Ishikawa (cell line): ENCODE data around the gene CES4A.

Experiments
- CEBPB ChIP-seq: IDR thresholded peaks from 2 replicates; pipeline ENCODE4 v1.6.1; 2012
- CREB1 ChIP-seq: IDR thresholded peaks from 2 replicates; pipeline ENCODE4 v1.6.1; 2012; ENCODE audit warnings: low read depth
- EGR1 ChIP-seq: IDR thresholded peaks from 2 replicates; pipeline ENCODE4 v1.6.1; 2012
- EP300 ChIP-seq: IDR thresholded peaks from 2 replicates; pipeline ENCODE4 v1.6.1; 2012; ENCODE audit warnings: borderline replicate concordance
- FOXM1 ChIP-seq: IDR thresholded peaks from 2 replicates; pipeline ENCODE4 v1.6.1; 2012; ENCODE audit warnings: low read depth, borderline replicate concordance
- NFIC ChIP-seq: IDR thresholded peaks from 2 replicates; pipeline ENCODE4 v1.6.1; 2012
- RAD21 ChIP-seq: IDR thresholded peaks from 2 replicates; pipeline ENCODE4 v1.6.1; 2012; ENCODE audit warnings: low read depth
- TAF1 ChIP-seq: IDR thresholded peaks from 2 replicates; pipeline ENCODE4 v1.6.1; 2012; ENCODE audit warnings: low read depth, mild to moderate bottlenecking
- TCF12 ChIP-seq: IDR thresholded peaks from 2 replicates; pipeline ENCODE4 v1.6.1; 2012; ENCODE audit warnings: low read depth
- TEAD4 ChIP-seq: IDR thresholded peaks from 2 replicates; pipeline ENCODE4 v1.6.1; 2012
- YY1 ChIP-seq: IDR thresholded peaks from 2 replicates; pipeline ENCODE4 v1.6.1; 2012; ENCODE audit warnings: low read depth
- ZBTB7A ChIP-seq: IDR thresholded peaks from 2 replicates; pipeline ENCODE4 v1.6.1; 2012; ENCODE audit warnings: low read depth
- TF ChIP-seq, protein P1 (sequence below): IDR thresholded peaks from 2 replicates; pipeline ENCODE4 v1.6.1; 2012; ENCODE audit warnings: low read depth, mild to moderate bottlenecking
- TF ChIP-seq, protein P2 (sequence below): IDR thresholded peaks from 2 replicates; pipeline ENCODE4 v1.6.1; 2012
- TF ChIP-seq, protein P3 (sequence below): IDR thresholded peaks from 2 replicates; pipeline ENCODE4 v1.6.1; 2012

Gene CES4A

DNA sequence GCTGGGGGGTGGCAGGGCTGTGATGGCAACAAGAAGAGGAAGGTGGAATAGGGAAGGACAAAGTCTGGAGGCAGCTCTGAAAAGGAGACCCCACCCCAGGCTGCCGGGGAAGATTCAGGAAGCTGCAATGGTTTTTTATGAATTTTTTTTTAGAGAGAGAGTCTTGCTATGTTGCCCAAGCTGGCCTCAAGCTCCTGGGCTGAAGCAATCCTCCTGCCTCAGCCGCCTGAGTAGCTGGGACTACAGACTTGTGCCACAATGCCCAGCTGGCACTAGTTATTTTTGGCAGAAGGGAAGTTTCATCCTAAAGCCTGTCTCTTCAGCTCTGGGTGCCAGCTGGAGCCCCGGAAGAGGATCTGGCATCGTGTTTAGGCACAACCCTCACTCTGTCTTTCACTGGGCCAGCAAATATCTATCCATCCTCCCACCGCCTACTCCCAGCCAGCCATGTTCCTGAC lies 28.7 kb upstream of the CES4A start:
- TF ChIP-seq EP300 (no peak), ZBTB7A (no peak)

DNA sequence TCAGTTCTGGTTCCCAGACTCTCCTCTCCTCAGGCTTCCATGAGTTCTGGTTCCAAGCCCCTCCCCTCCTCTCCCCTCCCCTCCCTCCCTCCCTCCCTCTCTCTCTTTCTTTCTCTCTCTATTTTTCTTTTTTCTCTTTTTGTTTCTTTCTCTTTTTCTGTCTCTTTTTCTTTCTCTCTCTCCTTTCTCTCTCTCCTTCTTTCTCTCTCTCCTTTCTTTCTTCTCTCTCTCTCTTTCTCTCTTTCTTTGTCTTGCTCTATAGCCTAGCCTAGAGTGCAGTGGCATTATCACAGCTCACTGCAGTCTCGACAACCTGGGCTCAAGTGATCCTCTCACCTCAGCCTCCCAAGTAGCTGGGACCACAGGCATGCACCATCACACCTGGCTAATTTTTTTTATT lies 28.1 kb upstream of the CES4A start:
- TF ChIP-seq YY1 (no peak), TCF12 (no peak), EP300 (no peak), ZBTB7A (no peak), CREB1 (no peak), RAD21 (no peak), CEBPB (no peak), TAF1 (no peak), TEAD4 (no peak)
- TF ChIP-seq, protein P1, sequence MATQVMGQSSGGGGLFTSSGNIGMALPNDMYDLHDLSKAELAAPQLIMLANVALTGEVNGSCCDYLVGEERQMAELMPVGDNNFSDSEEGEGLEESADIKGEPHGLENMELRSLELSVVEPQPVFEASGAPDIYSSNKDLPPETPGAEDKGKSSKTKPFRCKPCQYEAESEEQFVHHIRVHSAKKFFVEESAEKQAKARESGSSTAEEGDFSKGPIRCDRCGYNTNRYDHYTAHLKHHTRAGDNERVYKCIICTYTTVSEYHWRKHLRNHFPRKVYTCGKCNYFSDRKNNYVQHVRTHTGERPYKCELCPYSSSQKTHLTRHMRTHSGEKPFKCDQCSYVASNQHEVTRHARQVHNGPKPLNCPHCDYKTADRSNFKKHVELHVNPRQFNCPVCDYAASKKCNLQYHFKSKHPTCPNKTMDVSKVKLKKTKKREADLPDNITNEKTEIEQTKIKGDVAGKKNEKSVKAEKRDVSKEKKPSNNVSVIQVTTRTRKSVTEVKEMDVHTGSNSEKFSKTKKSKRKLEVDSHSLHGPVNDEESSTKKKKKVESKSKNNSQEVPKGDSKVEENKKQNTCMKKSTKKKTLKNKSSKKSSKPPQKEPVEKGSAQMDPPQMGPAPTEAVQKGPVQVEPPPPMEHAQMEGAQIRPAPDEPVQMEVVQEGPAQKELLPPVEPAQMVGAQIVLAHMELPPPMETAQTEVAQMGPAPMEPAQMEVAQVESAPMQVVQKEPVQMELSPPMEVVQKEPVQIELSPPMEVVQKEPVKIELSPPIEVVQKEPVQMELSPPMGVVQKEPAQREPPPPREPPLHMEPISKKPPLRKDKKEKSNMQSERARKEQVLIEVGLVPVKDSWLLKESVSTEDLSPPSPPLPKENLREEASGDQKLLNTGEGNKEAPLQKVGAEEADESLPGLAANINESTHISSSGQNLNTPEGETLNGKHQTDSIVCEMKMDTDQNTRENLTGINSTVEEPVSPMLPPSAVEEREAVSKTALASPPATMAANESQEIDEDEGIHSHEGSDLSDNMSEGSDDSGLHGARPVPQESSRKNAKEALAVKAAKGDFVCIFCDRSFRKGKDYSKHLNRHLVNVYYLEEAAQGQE = no peak
- TF ChIP-seq, protein P2, sequence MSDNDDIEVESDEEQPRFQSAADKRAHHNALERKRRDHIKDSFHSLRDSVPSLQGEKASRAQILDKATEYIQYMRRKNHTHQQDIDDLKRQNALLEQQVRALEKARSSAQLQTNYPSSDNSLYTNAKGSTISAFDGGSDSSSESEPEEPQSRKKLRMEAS = no peak
- TF ChIP-seq, protein P3, sequence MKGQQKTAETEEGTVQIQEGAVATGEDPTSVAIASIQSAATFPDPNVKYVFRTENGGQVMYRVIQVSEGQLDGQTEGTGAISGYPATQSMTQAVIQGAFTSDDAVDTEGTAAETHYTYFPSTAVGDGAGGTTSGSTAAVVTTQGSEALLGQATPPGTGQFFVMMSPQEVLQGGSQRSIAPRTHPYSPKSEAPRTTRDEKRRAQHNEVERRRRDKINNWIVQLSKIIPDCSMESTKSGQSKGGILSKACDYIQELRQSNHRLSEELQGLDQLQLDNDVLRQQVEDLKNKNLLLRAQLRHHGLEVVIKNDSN = no peak

DNA sequence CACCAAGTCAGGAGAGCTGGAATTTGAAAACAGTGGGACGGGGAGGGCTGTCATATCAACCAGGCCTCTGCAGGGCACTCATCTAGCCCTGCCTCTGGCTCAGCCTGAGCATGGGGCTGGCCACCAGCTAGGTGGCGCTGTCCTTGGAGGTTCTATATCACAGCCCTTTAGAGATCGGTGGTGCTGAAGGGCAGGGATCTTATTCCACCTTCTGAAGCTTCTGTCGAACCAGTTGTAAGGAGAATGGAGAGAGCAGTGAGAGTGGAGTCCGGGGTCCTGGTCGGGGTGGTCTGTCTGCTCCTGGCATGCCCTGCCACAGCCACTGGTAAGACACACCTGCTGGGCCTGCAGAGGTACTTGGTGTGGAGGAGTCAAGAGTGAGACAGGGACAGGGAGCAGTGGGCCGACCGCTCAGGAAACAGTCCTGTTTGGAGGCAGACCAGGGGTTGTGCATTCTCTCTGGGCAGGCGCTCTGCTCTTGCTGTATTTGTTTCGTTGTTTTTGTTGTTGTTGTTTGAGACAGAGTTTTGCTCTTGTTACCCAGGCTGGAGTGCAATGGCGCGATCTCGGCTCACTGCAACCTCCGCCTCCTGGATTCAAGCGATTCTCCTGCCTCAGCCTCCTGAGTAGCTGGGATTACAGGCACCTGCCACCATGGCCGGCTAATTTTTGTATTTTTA lies 27.2 kb upstream of the CES4A start, which contains the start of gene CES3:
TSS of gene CES3 (plus strand) at position 202 of the 680 bp plus-strand sequence. CDS start at position 244, 42 bp downstream.
- TF ChIP-seq RAD21 = peak; percentile 42; the same call in 1 of the 2 replicates
- TF ChIP-seq CREB1 = no peak

DNA sequence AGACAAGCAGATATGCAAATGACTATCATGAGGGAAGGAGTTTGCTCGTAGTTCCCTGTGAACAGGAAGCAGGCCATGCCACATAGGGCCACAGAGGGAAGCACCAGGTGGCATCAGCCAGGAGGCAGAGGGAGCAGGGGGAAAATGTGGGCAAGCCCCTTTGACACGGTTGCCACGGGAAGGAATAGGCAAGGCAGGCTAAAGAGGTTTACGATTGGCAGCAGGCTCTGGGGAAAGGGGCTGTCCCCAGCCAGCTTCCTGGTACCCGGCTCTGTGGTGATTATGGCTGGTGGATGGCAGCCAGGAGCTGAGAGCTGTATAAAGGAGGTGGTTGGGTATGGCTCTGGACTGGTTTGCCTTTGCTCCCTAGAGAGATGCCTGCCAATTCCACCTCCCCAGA lies 26.5 kb upstream of the CES4A start:
- TF ChIP-seq ZBTB7A = no peak
- TF ChIP-seq, protein P1 = no peak
- TF ChIP-seq CREB1 = no peak
- no peak for TF ChIP-seq TEAD4
- TF ChIP-seq, protein P2 = no peak
- TF ChIP-seq NFIC = no peak
- TF ChIP-seq CEBPB = no peak
- TF ChIP-seq, protein P3 = no peak
- TF ChIP-seq FOXM1 = no peak
- no peak for TF ChIP-seq EP300
- TF ChIP-seq TCF12 = no peak
- no peak for TF ChIP-seq YY1
- no peak for TF ChIP-seq RAD21
- no peak for TF ChIP-seq TAF1
- TF ChIP-seq EGR1 = no peak

DNA sequence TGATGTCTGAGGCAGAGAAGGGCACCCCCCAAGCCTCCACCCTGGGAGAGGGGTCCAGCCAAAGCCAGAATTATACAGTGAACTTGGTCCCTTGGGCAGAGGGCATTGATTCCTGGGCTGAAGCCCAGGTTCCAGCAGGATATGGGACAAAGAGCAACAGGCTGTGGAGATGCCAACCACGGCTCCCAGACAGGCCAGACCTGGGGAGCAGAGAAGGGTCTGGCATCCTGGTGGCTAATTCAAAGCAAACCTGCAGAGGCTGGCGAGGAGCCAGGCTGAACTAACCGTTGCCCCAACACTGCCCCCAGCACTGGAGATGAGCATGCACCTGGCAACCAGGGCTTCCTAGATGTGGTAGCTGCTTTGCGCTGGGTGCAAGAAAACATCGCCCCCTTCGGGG lies 24.3 kb upstream of the CES4A start:
- TF ChIP-seq TCF12 = no peak
- no peak for TF ChIP-seq TEAD4
- TF ChIP-seq RAD21 = no peak
- TF ChIP-seq ZBTB7A = no peak
- TF ChIP-seq EGR1 = no peak
- no peak for TF ChIP-seq EP300
- TF ChIP-seq CREB1 = no peak
- TF ChIP-seq NFIC = no peak
- TF ChIP-seq, protein P2 = no peak
- TF ChIP-seq, protein P3 = no peak
- TF ChIP-seq, protein P1 = no peak
- no peak for TF ChIP-seq TAF1
- no peak for TF ChIP-seq YY1
- TF ChIP-seq FOXM1 = no peak
- no peak for TF ChIP-seq CEBPB
